Epithelial cell of esophagus (primary cell): ENCODE data around the gene DYNLT1.
"Not testable (repeated sequence)": the region's sequence is repeated elsewhere in the genome, so short reads cannot be mapped to it uniquely, and the experiment has no call there.

Experiments used
- DNase-seq: peaks from one replicate; pipeline ENCODE4 v3.0.0; 2010; ENCODE audit warnings: low read depth
- H3K4me3 ChIP-seq: 2 replicates; pipeline ENCODE4 v1.5.1; 2011; ENCODE audit warnings: mild to moderate bottlenecking, low read length, control low read depth
- CTCF ChIP-seq: IDR thresholded peaks from 2 replicates; pipeline ENCODE4 v1.5.1; 2011; ENCODE audit warnings: low read depth, mild to moderate bottlenecking, low read length, control low read depth, inconsistent platforms; ENCODE audit not compliant: insufficient read depth; ENCODE audit errors: missing control alignments

The DYNLT1 gene

GRCh38 chr6:158608221-158608620 is 36.3 kb downstream of the DYNLT1 start:
- TF ChIP-seq CTCF: no peak
- no peak for DNase-seq
- no peak overlapping the region for H3K4me3 ChIP-seq

- H3K4me3 ChIP-seq: no peak overlapping the region
- no peak for DNase-seq
- no peak for TF ChIP-seq CTCF
Measured at GRCh38 chr6:158607411-158608170, 37.0 kb downstream of the DYNLT1 start.

- no peak for TF ChIP-seq CTCF
- no peak for DNase-seq
- H3K4me3 ChIP-seq: no peak overlapping the region
Measured at GRCh38 chr6:158606935-158607334, 37.6 kb downstream of the DYNLT1 start.

GRCh38 chr6:158606011-158606410 is 38.5 kb downstream of the DYNLT1 start:
- DNase-seq, H3K4me3 ChIP-seq: not testable (repeated sequence)

- no peak overlapping the region for H3K4me3 ChIP-seq
- peak; percentile 79 for TF ChIP-seq CTCF
- DNase-seq: peak; percentile 77
Measured at GRCh38 chr6:158605266-158605878, 39.2 kb downstream of the DYNLT1 start.

- no peak for TF ChIP-seq CTCF
- H3K4me3 ChIP-seq: no peak overlapping the region
- no peak for DNase-seq
Measured at GRCh38 chr6:158604048-158604406, 40.5 kb downstream of the DYNLT1 start.

GRCh38 chr6:158603261-158604047 is 41.1 kb downstream of the DYNLT1 start:
- no peak for TF ChIP-seq CTCF
- H3K4me3 ChIP-seq: no peak overlapping the region
- no peak for DNase-seq
